ENCODE results near the gene GEMIN4. TPM values are rescaled to one million over a fixed set of nuclear protein-coding genes. Genes with fewer than 3 reads are reported as not detected.
"Not testable (repeated sequence)": the region's sequence is repeated elsewhere in the genome, so short reads cannot be mapped to it uniquely, and the experiment has no call there.

Gene GEMIN4
- polyA plus RNA-seq, 2 donors: 7.0 to 12.8 TPM

DNA sequence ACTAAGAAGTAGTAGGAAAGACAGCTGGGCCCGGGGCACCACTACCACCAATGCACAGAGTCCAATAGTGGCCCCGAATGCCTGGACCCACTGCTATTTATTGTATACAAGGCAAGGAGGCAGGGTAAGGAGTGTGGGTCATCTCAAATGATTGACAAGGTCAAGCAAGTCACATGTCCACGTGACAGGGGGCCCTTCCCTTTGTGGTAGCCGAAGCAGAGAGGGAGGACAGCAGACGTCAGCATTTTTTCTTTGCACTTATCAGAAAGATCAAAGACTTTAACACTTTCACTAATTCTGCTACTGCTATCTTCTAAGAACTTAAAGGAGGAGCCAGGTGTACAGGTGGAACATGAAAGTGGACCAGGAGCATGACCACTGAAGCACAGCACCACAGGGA, 43.9 kb downstream of the GEMIN4 start:
- Histone ChIP-seq H3K27ac (ENCODE audit: low read depth in 2 of 2, low read length in 1 of 2) (no peak overlapping the region), H3K9me3 (ENCODE audit: control insufficient read depth in 2 of 2, insufficient read depth in 1 of 2, low read depth in 1 of 2, low read length in 1 of 2) (no peaks in the 10 kb centered on the region), H3K4me3 (ENCODE audit: low read depth in 1 of 2, low read length in 2 of 2) (no peak overlapping the region), H3K27me3 (ENCODE audit: control insufficient read depth in 1 of 2, insufficient read depth in 2 of 2, low read length in 2 of 2) (no peaks in the 10 kb centered on the region), H3K4me1 (ENCODE audit: control insufficient read depth in 2 of 2, insufficient read depth in 2 of 2, low read length in 1 of 2) (no peaks in the 10 kb centered on the region), H3K36me3 (ENCODE audit: control insufficient read depth in 2 of 2, insufficient read depth in 2 of 2, low read length in 1 of 2) (peaks cover 0 to 16% of the 10 kb centered on the region in 2 donors)
- WGBS, 2 donors: 70 to 78% methylated on average over 5 of the region's 5 CpGs

DNA sequence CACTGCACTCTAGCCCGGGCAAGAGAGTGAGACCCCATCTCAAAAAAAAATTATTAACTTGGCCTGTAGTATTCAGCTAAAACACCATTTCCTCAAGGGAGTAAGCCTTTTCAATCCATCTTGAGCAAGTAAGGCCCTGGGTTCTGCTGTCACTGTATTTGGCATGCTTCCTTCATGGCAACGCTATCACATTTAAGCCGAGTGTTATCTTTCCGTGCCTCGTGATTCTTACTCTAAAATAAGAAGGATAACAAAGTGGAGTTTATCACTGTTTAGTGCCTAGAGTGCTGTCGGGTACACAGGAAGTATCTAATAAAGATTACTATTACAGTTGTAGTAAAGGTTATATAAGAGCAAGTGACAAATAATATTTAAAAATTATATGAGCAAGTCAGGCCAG, 46.2 kb downstream of the GEMIN4 start:
- 77 to 87% methylated on average over 6 of the region's 6 CpGs for WGBS, 2 donors
- H3K36me3 ChIP-seq (ENCODE audit: control insufficient read depth in 2 of 2, insufficient read depth in 2 of 2, low read length in 1 of 2): peaks cover 0 to 16% of the 10 kb centered on the region in 2 donors
- H3K27ac ChIP-seq (ENCODE audit: low read depth in 2 of 2, low read length in 1 of 2): no peak overlapping the region
- H3K9me3 ChIP-seq (ENCODE audit: control insufficient read depth in 2 of 2, insufficient read depth in 1 of 2, low read depth in 1 of 2, low read length in 1 of 2): no peaks in the 10 kb centered on the region
- no peaks in the 10 kb centered on the region for H3K27me3 ChIP-seq (ENCODE audit: control insufficient read depth in 1 of 2, insufficient read depth in 2 of 2, low read length in 2 of 2)
- no peak overlapping the region for H3K4me3 ChIP-seq (ENCODE audit: low read depth in 1 of 2, low read length in 2 of 2)
- H3K4me1 ChIP-seq (ENCODE audit: control insufficient read depth in 2 of 2, insufficient read depth in 2 of 2, low read length in 1 of 2): no peaks in the 10 kb centered on the region

DNA sequence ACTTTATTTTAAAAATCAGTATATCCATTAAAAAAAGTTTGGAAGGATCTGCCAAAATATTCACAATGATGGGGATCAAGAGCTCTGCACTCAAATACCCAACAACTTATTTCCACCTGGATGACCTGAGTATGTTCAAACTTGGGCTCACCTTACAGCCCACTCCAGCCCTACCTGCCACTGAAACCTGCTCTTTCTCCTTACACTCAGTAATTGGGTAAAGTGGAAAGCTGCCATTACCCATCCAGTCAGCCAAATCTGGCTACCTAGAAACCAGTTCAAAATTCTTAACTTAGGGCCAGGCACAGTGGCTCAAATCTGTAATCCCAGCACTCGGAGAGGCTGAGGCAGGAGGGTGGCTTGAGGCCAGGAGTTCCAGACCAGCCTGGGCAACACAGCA, 47.1 kb downstream of the GEMIN4 start:
- no peaks in the 10 kb centered on the region for H3K9me3 ChIP-seq (ENCODE audit: control insufficient read depth in 2 of 2, insufficient read depth in 1 of 2, low read depth in 1 of 2, low read length in 1 of 2)
- H3K4me1 ChIP-seq (ENCODE audit: control insufficient read depth in 2 of 2, insufficient read depth in 2 of 2, low read length in 1 of 2): no peaks in the 10 kb centered on the region
- H3K4me3 ChIP-seq (ENCODE audit: low read depth in 1 of 2, low read length in 2 of 2): no peak overlapping the region
- 83 to 92% methylated on average over 1 of the region's 1 CpG for WGBS, 2 donors
- no peak overlapping the region for H3K27ac ChIP-seq (ENCODE audit: low read depth in 2 of 2, low read length in 1 of 2)
- H3K27me3 ChIP-seq (ENCODE audit: control insufficient read depth in 1 of 2, insufficient read depth in 2 of 2, low read length in 2 of 2): no peaks in the 10 kb centered on the region
- H3K36me3 ChIP-seq (ENCODE audit: control insufficient read depth in 2 of 2, insufficient read depth in 2 of 2, low read length in 1 of 2): peaks cover 0 to 16% of the 10 kb centered on the region in 2 donors

DNA sequence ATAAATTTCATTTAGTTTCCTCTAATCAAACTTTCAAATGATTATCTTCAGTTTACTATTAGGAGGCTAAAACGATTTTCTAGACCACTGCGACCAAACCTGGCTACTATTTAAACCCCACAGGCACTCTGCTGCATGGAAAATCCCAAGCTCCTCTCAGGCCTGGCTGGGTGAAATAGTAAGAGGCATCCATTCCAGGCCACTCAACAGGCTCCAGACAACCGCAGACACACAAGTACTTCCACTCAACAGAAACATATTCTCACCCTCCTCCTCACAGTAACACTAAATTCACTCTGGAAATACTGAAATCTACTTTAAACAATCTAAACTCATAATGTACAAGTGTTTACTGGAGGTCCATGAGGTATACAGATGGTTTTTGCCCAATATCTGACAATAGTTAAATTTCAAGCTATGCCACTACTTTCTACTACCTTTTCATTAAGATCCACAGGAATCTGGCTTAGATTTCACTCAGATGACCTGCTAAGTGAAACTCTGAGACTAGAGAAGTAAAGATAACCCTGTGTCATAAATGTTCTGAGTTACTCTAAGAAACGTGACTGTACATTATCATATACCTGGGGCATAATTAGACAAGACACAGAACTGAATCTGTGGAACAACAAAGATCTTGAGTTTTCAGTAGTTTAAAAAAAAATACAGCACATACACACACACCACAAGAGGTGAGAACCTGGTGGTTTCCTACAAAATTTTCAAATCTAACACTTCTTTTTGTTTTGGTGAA, 47.8 kb downstream of the GEMIN4 start:
- H3K9me3 ChIP-seq (ENCODE audit: control insufficient read depth in 2 of 2, insufficient read depth in 1 of 2, low read depth in 1 of 2, low read length in 1 of 2): no peaks in the 10 kb centered on the region
- no peak overlapping the region for H3K4me3 ChIP-seq (ENCODE audit: low read depth in 1 of 2, low read length in 2 of 2)
- H3K4me1 ChIP-seq (ENCODE audit: control insufficient read depth in 2 of 2, insufficient read depth in 2 of 2, low read length in 1 of 2): no peaks in the 10 kb centered on the region
- no peaks in the 10 kb centered on the region for H3K27me3 ChIP-seq (ENCODE audit: control insufficient read depth in 1 of 2, insufficient read depth in 2 of 2, low read length in 2 of 2)
- no peak overlapping the region for H3K27ac ChIP-seq (ENCODE audit: low read depth in 2 of 2, low read length in 1 of 2)
- WGBS, 2 donors: 84% methylated on average over 4 of the region's 4 CpGs
- H3K36me3 ChIP-seq (ENCODE audit: control insufficient read depth in 2 of 2, insufficient read depth in 2 of 2, low read length in 1 of 2): peaks cover 0 to 13% of the 10 kb centered on the region in 2 donors

DNA sequence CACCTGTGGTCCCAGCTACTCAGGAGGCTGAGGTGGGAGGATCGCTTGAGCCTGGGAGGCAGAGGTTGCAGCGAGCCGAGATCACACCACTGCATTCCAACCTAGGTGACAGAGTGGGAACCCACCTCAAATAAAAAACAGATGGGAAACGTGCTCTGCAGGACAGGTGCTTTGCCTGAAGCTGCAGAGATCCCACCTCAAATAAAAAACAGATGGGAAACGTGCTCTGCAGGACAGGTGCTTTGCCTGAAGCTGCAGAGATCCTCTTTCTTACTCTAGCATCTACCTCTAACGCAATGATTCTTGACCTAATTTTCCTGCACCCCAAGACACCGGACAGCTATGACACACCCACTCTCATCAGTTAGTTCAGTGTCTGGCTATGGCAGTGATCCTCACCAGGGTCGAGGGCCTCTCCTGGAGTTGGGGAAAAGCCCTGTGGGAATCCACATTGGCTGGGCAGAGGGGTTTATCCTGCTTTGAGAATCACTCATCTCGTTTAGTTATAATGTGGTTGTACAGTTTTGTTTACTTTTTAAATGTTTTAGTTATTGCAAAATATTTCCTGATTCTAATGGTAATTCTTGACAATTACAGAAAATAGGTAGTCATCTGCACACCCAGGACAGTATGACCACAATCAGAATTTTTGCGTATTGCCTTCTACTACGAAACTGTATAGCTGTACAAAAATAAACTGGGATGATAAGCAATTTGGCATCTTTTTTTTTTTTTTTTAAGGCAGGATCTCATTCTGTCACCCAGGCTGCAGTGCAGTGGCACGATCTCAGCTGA, 48.8 kb downstream of the GEMIN4 start:
- 78 to 82% methylated on average over 12 of the region's 12 CpGs for WGBS, 2 donors
- Histone ChIP-seq H3K27me3 (ENCODE audit: control insufficient read depth in 1 of 2, insufficient read depth in 2 of 2, low read length in 2 of 2) (no peaks in the 10 kb centered on the region), H3K4me1 (ENCODE audit: control insufficient read depth in 2 of 2, insufficient read depth in 2 of 2, low read length in 1 of 2) (no peaks in the 10 kb centered on the region), H3K36me3 (ENCODE audit: control insufficient read depth in 2 of 2, insufficient read depth in 2 of 2, low read length in 1 of 2) (peaks cover 0 to 7% of the 10 kb centered on the region in 2 donors), H3K9me3 (ENCODE audit: control insufficient read depth in 2 of 2, insufficient read depth in 1 of 2, low read depth in 1 of 2, low read length in 1 of 2) (no peaks in the 10 kb centered on the region), H3K4me3 (ENCODE audit: low read depth in 1 of 2, low read length in 2 of 2) (no peak overlapping the region), H3K27ac (ENCODE audit: low read depth in 2 of 2, low read length in 1 of 2) (no peak overlapping the region)

DNA sequence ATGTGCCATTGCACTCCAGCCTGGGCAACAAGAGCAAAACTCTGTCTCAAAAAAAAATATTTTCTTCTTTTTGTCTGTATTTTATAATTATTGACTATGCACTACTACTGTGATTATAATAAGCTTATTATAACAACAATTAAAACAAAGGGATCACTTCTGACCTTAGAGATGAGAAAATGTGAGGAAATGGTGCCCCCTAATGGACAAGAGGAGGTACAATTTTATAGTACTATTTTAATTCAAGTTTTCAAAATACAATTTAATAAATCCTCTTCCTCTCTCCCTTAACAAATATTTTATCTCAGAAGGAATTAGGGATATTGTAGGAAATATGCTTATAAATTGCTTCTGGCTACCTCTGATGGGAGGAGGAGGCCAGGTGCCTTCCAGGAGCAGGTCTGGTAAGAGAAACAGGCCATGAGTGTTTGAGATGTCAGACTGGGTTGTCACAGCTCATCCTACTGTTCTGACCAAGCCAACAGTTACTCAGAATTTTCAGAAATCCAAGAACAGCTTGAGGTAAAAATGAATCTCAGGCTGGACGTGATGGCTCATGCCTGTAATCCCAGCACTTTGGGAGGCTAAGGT, 51.5 kb downstream of the GEMIN4 start:
- WGBS, 2 donors: 42 to 57% methylated on average over 1 of the region's 1 CpG
- H3K36me3 ChIP-seq (ENCODE audit: control insufficient read depth in 2 of 2, insufficient read depth in 2 of 2, low read length in 1 of 2): peaks cover 4 to 8% of the 10 kb centered on the region in 2 donors
- H3K4me3 ChIP-seq (ENCODE audit: low read depth in 1 of 2, low read length in 2 of 2): no peak overlapping the region
- no peaks in the 10 kb centered on the region for H3K9me3 ChIP-seq (ENCODE audit: control insufficient read depth in 2 of 2, insufficient read depth in 1 of 2, low read depth in 1 of 2, low read length in 1 of 2)
- no peak overlapping the region for H3K27ac ChIP-seq (ENCODE audit: low read depth in 2 of 2, low read length in 1 of 2)
- no peaks in the 10 kb centered on the region for H3K4me1 ChIP-seq (ENCODE audit: control insufficient read depth in 2 of 2, insufficient read depth in 2 of 2, low read length in 1 of 2)
- H3K27me3 ChIP-seq (ENCODE audit: control insufficient read depth in 1 of 2, insufficient read depth in 2 of 2, low read length in 2 of 2): no peaks in the 10 kb centered on the region

DNA sequence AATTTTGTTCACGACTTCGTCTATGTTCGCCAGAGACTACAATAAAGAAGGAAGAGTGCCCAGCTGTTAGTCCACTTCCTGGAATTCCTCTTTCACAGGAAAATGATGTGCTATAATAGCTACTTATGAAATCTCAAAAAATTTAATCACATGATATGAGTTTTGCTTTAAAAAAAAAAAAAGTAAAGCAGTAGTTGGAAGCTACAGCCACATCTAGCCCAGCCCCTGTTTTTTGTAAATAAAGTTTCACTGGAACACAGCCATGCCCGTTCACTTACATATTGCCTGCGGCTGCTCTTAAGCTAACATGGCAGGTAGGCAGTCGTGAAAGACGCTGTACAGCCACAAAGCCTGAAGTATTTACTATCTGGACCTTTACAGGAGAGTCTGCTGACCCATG, 52.7 kb downstream of the GEMIN4 start:
- Histone ChIP-seq H3K4me3 (ENCODE audit: low read depth in 1 of 2, low read length in 2 of 2) (no peak overlapping the region), H3K27me3 (ENCODE audit: control insufficient read depth in 1 of 2, insufficient read depth in 2 of 2, low read length in 2 of 2) (no peaks in the 10 kb centered on the region), H3K4me1 (ENCODE audit: control insufficient read depth in 2 of 2, insufficient read depth in 2 of 2, low read length in 1 of 2) (no peaks in the 10 kb centered on the region), H3K27ac (ENCODE audit: low read depth in 2 of 2, low read length in 1 of 2) (no peak overlapping the region), H3K36me3 (ENCODE audit: control insufficient read depth in 2 of 2, insufficient read depth in 2 of 2, low read length in 1 of 2) (peaks cover 4 to 10% of the 10 kb centered on the region in 2 donors), H3K9me3 (ENCODE audit: control insufficient read depth in 2 of 2, insufficient read depth in 1 of 2, low read depth in 1 of 2, low read length in 1 of 2) (no peaks in the 10 kb centered on the region)
- 76 to 82% methylated on average over 7 of the region's 7 CpGs for WGBS, 2 donors

DNA sequence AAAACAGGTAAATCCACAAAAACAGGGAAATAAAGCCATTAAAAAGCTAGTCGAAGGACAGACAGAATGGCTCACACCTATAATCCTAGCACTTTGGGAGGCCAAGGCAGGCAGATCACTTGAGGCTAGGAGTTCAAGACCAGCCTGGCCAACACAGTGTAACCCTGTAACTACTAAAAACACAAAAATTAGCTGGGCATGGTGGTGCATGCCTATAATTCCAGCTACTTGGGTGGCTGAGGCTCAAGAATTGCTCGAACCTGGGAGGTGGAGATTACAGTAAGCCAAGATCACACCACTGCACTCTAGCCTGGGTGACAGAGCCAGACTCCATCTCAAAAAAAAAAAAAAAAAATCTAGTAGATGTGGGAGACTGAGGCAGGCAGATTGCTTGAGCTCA, 54.0 kb downstream of the GEMIN4 start:
- H3K36me3 ChIP-seq (ENCODE audit: control insufficient read depth in 2 of 2, insufficient read depth in 2 of 2, low read length in 1 of 2): peaks cover 4 to 12% of the 10 kb centered on the region in 2 donors
- not testable (repeated sequence) for H3K27me3 ChIP-seq (ENCODE audit: control insufficient read depth in 1 of 2, insufficient read depth in 2 of 2, low read length in 2 of 2); H3K4me3 ChIP-seq (ENCODE audit: low read depth in 1 of 2, low read length in 2 of 2); H3K9me3 ChIP-seq (ENCODE audit: control insufficient read depth in 2 of 2, insufficient read depth in 1 of 2, low read depth in 1 of 2, low read length in 1 of 2); H3K27ac ChIP-seq (ENCODE audit: low read depth in 2 of 2, low read length in 1 of 2); H3K4me1 ChIP-seq (ENCODE audit: control insufficient read depth in 2 of 2, insufficient read depth in 2 of 2, low read length in 1 of 2)
- WGBS, 2 donors: 78 to 89% methylated on average over 2 of the region's 2 CpGs

DNA sequence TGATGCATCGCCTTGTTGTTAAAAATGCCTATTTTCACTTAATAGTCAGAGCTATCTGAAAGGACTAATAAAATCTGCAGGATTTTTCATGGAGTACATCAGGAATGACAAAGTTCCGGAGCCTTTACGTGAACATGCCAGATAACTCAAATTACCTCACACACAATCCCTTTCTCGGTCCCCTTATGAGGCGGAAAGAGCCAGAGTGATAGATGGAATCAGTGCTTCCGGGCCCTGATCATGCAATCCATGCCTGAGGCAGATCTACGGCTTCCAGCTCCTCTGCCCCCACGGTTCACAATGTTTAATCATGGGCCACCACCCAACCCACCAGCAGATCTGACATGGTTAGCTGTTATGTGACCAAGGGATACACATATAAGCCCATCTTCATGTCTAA, 54.4 kb downstream of the GEMIN4 start:
- H3K4me3 ChIP-seq (ENCODE audit: low read depth in 1 of 2, low read length in 2 of 2): no peak overlapping the region
- no peaks in the 10 kb centered on the region for H3K9me3 ChIP-seq (ENCODE audit: control insufficient read depth in 2 of 2, insufficient read depth in 1 of 2, low read depth in 1 of 2, low read length in 1 of 2)
- H3K36me3 ChIP-seq (ENCODE audit: control insufficient read depth in 2 of 2, insufficient read depth in 2 of 2, low read length in 1 of 2): peaks cover 4 to 12% of the 10 kb centered on the region in 2 donors
- H3K4me1 ChIP-seq (ENCODE audit: control insufficient read depth in 2 of 2, insufficient read depth in 2 of 2, low read length in 1 of 2): no peaks in the 10 kb centered on the region
- WGBS, 2 donors: 92 to 94% methylated on average over 8 of the region's 8 CpGs
- H3K27me3 ChIP-seq (ENCODE audit: control insufficient read depth in 1 of 2, insufficient read depth in 2 of 2, low read length in 2 of 2): no peaks in the 10 kb centered on the region
- no peak overlapping the region for H3K27ac ChIP-seq (ENCODE audit: low read depth in 2 of 2, low read length in 1 of 2)
